GM10847 (cell line): ENCODE data around the gene MYH3.

ENCODE experiments used
- POLR2A ChIP-seq: IDR thresholded peaks from 2 replicates; pipeline ENCODE4 v1.6.1; 2011; ENCODE audit not compliant: insufficient read length; ENCODE audit errors: extremely low read depth

Gene MYH3

DNA sequence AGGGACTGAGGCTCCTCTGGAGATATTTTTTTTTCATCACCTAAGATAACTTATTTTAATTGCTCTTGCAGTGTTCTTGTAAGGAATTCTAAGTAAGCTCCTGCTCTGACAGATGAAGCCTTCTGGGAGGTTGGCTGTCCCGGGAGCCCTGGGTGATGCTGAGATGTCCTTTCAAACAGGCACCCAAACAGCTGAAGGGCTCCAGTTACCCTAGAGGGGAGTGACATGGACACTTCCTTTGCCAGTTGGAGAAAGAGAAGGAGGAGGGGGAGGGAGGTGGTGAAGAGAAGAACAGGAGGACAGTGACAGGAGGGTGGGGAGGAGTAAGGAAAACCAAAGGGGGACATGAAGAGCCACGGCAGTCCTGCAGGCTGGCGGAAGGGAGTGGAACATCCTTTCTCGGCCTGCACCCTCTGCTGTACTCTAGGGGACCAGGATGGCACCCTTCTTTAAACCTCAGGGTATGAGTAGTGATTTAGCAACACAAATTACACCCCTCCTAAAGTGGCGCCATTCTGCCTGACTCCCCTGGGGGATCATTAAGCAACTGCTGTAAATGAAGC lies 51.8 kb downstream of the MYH3 start:
- no peak for TF ChIP-seq POLR2A

DNA sequence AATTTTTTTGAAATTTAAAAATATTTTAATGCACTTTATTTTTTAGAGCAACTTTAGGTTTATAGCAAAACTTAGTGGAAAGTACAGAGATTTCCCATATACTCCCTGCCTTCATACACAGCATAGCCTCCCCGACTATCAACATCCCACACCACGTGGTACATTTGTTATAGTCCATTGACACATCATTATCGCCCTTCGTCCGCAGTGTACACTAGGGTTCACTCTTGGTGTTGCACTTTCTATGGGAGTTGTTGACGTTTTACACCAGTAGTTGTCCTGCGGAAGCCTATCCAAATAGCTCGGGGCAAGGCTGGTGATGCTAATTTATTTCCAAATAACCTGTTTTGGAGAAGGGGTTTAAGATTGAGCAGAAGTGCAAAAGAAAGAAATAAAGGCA lies 52.6 kb downstream of the MYH3 start:
- TF ChIP-seq POLR2A: no peak

GRCh38 chr17:10603931-10604330 lies 53.2 kb downstream of the MYH3 start:
- TF ChIP-seq POLR2A: no peak

DNA sequence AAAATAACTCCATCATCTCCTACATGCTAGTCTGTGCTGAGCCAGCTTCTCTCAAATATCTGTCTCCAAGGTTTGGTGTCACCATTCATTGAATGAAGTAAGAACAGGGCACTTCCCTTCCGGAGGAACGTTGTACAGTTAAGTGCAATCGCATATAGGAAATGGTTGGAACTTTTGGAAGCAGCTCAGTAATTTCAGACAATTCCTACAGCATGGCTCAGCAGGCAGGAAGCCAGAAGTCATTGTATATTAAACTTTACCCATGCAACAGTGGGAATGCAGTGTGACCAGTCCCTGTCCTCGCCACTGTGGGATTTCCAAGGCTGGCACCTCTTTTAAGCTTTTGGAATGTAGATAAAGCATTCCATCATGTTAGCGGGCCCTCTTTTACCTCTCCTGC lies 56.5 kb downstream of the MYH3 start:
- TF ChIP-seq POLR2A: no peak

GRCh38 chr17:10598621-10599020 lies 58.5 kb downstream of the MYH3 start:
- TF ChIP-seq POLR2A: no peak

GRCh38 chr17:10589553-10590145 lies 67.5 kb downstream of the MYH3 start:
- TF ChIP-seq POLR2A: no peak

GRCh38 chr17:10585529-10585928 lies 71.6 kb downstream of the MYH3 start:
- TF ChIP-seq POLR2A: no peak

DNA sequence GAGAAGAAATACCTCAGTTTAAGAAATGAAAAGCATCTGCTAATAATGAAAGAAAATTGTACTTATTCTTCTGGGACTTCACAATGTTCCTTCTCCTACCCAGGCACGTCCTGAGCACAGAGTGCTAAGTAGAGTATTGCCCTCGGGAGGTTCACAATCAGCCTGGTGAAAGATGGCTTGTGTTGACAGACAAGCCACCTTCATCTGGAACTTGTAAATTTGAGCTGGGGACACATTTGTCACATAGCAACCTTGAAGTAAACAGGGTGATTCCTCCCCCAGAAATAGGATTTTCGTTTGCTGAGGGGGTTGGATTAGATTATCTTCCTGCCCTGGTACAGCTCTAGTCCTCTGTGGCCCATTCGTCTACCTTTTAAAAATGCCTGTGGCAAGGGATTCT lies 73.3 kb downstream of the MYH3 start:
- no peak for TF ChIP-seq POLR2A

- TF ChIP-seq POLR2A: no peak
Measured at GRCh38 chr17:10579270-10579669, 77.8 kb downstream of the MYH3 start.
